Type B pancreatic cell (in vitro differentiated cells): ENCODE measurements around the gene C2orf69. TPM values are rescaled to one million over a fixed set of nuclear protein-coding genes. Genes with fewer than 3 reads are reported as not detected.

ENCODE experiments used
- DNase-seq: peaks from one replicate; pipeline ENCODE4 v3.0.0; 2021; ENCODE audit warnings: mixed read lengths; ENCODE audit not compliant: unreplicated experiment; ENCODE audit errors: extremely low spot score
- H3K27ac Mint-ChIP-seq: 2 replicates; pipeline ENCODE4 v1.8.0; 2021; ENCODE audit warnings: mild to moderate bottlenecking, mixed read lengths
- H3K27me3 Mint-ChIP-seq: 2 replicates; pipeline ENCODE4 v1.8.0; 2021; ENCODE audit warnings: mixed read lengths
- H3K36me3 Mint-ChIP-seq: 2 replicates; pipeline ENCODE4 v1.8.0; 2021; ENCODE audit warnings: mixed read lengths
- H3K4me1 Mint-ChIP-seq: one replicate; pipeline ENCODE4 v1.8.0; 2021; ENCODE audit warnings: mixed read lengths; ENCODE audit not compliant: unreplicated experiment
- H3K4me3 Mint-ChIP-seq: 2 replicates; pipeline ENCODE4 v1.8.0; 2021; ENCODE audit warnings: mild to moderate bottlenecking, mixed read lengths
- H3K9me3 Mint-ChIP-seq: 2 replicates; pipeline ENCODE4 v1.8.0; 2021; ENCODE audit warnings: mixed read lengths
- total RNA-seq: library from RNA; stranded (reverse); gene quantifications from 2 replicates; pipeline ENCODE4 v1.2.1, GENCODE V29; 2021; ENCODE audit warnings: low replicate concordance
- TF ChIP-seq, protein P1 (sequence below): fragments of 200-600 bp; sonication (generic); conservative IDR thresholded peaks from 2 replicates; pipeline ENCODE4 v1.5.0; 2021; ENCODE audit warnings: antibody characterized with exemption, mild to moderate bottlenecking

C2orf69 gene
- total RNA-seq, 1 donor from 2014 or later, result 14.5 TPM

DNA sequence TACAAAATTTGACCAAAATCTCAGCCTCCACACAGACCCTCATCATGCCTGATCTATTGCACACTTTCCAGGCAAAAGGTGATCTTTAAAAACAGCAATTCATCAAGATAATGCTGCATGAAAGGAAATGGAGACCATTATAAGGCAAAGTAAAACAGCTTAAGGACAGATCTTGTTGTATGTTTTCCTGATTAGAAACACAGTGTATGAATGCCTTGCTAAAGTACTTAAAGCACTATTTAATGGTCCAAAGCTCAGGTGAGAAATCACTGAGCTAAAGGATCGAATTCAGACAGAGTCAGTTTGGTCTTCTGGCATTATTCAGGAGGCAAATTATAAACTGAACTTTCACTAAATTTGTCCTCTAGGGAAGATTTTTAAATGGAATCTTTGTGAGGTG lies 41.4 kb upstream of the C2orf69 start:
- TF ChIP-seq, protein P1, sequence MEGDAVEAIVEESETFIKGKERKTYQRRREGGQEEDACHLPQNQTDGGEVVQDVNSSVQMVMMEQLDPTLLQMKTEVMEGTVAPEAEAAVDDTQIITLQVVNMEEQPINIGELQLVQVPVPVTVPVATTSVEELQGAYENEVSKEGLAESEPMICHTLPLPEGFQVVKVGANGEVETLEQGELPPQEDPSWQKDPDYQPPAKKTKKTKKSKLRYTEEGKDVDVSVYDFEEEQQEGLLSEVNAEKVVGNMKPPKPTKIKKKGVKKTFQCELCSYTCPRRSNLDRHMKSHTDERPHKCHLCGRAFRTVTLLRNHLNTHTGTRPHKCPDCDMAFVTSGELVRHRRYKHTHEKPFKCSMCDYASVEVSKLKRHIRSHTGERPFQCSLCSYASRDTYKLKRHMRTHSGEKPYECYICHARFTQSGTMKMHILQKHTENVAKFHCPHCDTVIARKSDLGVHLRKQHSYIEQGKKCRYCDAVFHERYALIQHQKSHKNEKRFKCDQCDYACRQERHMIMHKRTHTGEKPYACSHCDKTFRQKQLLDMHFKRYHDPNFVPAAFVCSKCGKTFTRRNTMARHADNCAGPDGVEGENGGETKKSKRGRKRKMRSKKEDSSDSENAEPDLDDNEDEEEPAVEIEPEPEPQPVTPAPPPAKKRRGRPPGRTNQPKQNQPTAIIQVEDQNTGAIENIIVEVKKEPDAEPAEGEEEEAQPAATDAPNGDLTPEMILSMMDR, result no peak
- no peak overlapping the region for H3K4me3 Mint-ChIP-seq
- peaks cover 11% of the 10 kb centered on the region for H3K27me3 Mint-ChIP-seq
- H3K4me1 Mint-ChIP-seq, result peaks cover 7% of the 10 kb centered on the region
- no peaks in the 10 kb centered on the region for H3K9me3 Mint-ChIP-seq
- H3K27ac Mint-ChIP-seq, result no peak overlapping the region
- DNase-seq, result no peak
- no peaks in the 10 kb centered on the region for H3K36me3 Mint-ChIP-seq

DNA sequence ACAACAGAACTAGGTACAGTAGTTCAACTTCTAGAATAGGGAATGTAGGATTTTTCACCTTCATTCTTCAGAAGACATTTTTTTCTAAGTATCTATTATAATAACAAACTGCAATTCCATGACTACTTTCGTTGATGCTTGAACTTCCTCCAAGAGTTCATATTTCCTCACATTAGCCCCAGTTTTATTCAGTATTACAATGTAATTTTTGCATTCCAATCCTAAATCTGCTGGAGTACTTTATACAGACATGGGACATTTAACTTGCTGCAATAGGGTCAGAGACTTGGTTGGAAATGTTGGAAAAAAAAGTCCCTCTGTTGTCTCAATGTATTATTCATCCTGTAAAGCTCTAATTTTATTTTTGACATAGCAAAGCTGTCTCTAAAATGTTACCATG lies 40.5 kb upstream of the C2orf69 start:
- Mint-ChIP-seq H3K36me3 (no peaks in the 10 kb centered on the region), H3K4me1 (peaks cover 7% of the 10 kb centered on the region), H3K9me3 (no peaks in the 10 kb centered on the region), H3K27me3 (peaks cover 11% of the 10 kb centered on the region), H3K27ac (no peak overlapping the region), H3K4me3 (no peak overlapping the region)
- TF ChIP-seq, protein P1, result no peak
- no peak for DNase-seq

DNA sequence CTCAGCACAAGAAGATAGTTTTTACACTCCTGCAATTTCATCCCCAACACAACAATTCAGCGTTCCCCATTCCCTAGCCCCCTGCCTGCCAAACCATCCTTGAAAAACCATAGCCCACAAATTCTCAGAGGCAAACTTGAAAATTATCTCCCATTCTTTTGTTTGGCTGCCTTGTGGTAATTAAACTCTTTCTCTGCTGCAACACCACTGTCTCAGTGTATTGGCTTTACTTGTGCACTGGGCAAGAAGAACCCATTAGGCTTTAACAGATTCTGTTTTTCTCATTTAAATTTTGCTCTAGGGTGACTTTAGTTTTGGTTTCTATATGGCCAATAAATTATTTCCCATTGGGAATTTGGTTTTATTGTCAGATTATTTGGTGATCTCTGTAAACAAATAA lies 36.9 kb upstream of the C2orf69 start:
- TF ChIP-seq, protein P1, result no peak
- Mint-ChIP-seq H3K9me3 (no peaks in the 10 kb centered on the region), H3K27ac (no peak overlapping the region), H3K36me3 (no peaks in the 10 kb centered on the region), H3K4me3 (no peak overlapping the region), H3K4me1 (peaks cover 7% of the 10 kb centered on the region), H3K27me3 (peaks cover 8% of the 10 kb centered on the region)
- DNase-seq, result no peak

DNA sequence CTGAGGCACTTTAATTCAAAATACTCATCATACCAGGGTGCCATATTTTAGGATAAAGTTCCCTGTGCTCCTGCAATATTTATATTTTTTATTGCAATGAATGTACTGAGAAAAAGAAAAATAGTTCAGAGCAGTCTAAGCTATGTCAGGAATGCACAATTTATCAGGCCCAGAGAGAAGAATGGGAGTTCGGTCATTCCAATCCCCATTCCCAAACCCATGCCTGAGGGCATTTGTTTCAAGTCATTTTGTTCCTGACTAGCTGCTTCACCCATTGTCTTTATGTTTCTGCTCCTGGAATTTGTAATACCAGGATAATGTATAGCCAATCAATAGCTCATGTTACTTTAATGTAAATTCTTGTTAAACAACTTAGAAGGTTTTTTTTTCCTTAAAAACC lies 35.7 kb upstream of the C2orf69 start:
- no peak overlapping the region for H3K27ac Mint-ChIP-seq
- TF ChIP-seq, protein P1, result no peak
- H3K4me3 Mint-ChIP-seq, result no peak overlapping the region
- H3K4me1 Mint-ChIP-seq, result no peaks in the 10 kb centered on the region
- peaks cover 3% of the 10 kb centered on the region for H3K27me3 Mint-ChIP-seq
- H3K36me3 Mint-ChIP-seq, result no peaks in the 10 kb centered on the region
- no peaks in the 10 kb centered on the region for H3K9me3 Mint-ChIP-seq
- no peak for DNase-seq

DNA sequence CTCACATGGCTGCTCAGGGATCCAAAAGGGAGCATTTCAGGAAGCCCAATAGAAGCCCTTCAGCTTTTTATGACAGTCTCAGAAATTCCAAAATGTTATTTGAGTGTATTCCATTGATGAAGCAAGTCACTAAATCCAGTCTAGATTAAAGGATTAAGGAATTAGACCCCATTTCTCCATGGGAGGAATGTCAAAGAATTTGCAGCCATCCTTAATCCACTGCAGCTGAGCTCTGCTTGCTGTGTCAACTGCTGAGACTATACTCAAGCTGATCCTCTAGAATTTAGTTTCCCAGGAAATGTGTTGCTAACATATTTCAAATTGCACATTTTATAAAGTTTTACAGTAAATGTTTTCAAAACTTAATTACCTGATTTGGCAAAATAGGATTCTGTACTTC lies 28.4 kb upstream of the C2orf69 start:
- H3K27me3 Mint-ChIP-seq, result peaks cover 5% of the 10 kb centered on the region
- TF ChIP-seq, protein P1, result no peak
- H3K27ac Mint-ChIP-seq, result no peak overlapping the region
- H3K4me1 Mint-ChIP-seq, result no peaks in the 10 kb centered on the region
- DNase-seq, result no peak
- peaks cover 6% of the 10 kb centered on the region for H3K9me3 Mint-ChIP-seq
- H3K4me3 Mint-ChIP-seq, result no peak overlapping the region
- no peaks in the 10 kb centered on the region for H3K36me3 Mint-ChIP-seq
